ENCODE results near the gene DMD. TPM values are rescaled to one million over a fixed set of nuclear protein-coding genes. Genes with fewer than 3 reads are reported as not detected.

The DMD gene
- total and polyA plus RNA-seq, 9 donors: 14.0 to 70.5 (median 37.6) TPM

GRCh38 chrX:31301941-31302340 is 1909.4 kb downstream of the DMD start:
- DNase-seq: no peak
- no peaks in the 10 kb centered on the region for H3K27me3 ChIP-seq
- H3K36me3 ChIP-seq: no peaks in the 10 kb centered on the region
- WGBS, 3 donors: 64 to 69% (median 65%) methylated on average over 2 of the region's 2 CpGs
- no peak overlapping the region for H3K4me3 ChIP-seq
- TF ChIP-seq EP300 (IDR thresholded peaks at IDR 0.05): no peak
- no peak for TF ChIP-seq POLR2A (IDR thresholded peaks at IDR 0.05)
- TF ChIP-seq CTCF (IDR thresholded peaks at IDR 0.05): no peak
- H3K27ac ChIP-seq: no peak overlapping the region
- intact Hi-C loops (cut with DNase I): no loop called here
- H3K4me1 ChIP-seq (ENCODE audit: insufficient read depth): no peaks in the 10 kb centered on the region
- H3K9me3 ChIP-seq: peaks cover 0 to 4% of the 10 kb centered on the region in 2 donors

GRCh38 chrX:31301203-31301602 is 1910.1 kb downstream of the DMD start:
- no peaks in the 10 kb centered on the region for H3K27me3 ChIP-seq
- intact Hi-C loops (cut with DNase I): no loop called here
- H3K27ac ChIP-seq: no peak overlapping the region
- H3K4me1 ChIP-seq (ENCODE audit: insufficient read depth): no peaks in the 10 kb centered on the region
- H3K4me3 ChIP-seq: no peak overlapping the region
- 52 to 64% (median 61%) methylated on average over 2 of the region's 2 CpGs for WGBS, 3 donors
- H3K36me3 ChIP-seq: no peaks in the 10 kb centered on the region
- TF ChIP-seq POLR2A (IDR thresholded peaks at IDR 0.05): no peak
- TF ChIP-seq EP300 (IDR thresholded peaks at IDR 0.05): no peak
- no peak for TF ChIP-seq CTCF (IDR thresholded peaks at IDR 0.05)
- DNase-seq: no peak
- H3K9me3 ChIP-seq: peaks cover 0 to 4% of the 10 kb centered on the region in 2 donors

GRCh38 chrX:31298916-31299315 is 1912.4 kb downstream of the DMD start:
- H3K27me3 ChIP-seq: no peaks in the 10 kb centered on the region
- intact Hi-C loops (cut with DNase I): no loop called here
- H3K4me1 ChIP-seq (ENCODE audit: insufficient read depth): no peaks in the 10 kb centered on the region
- peaks cover 0 to 4% of the 10 kb centered on the region in 2 donors for H3K9me3 ChIP-seq
- 58 to 62% (median 60%) methylated on average over 4 of the region's 4 CpGs for WGBS, 3 donors
- H3K27ac ChIP-seq: no peak overlapping the region
- H3K4me3 ChIP-seq: no peak overlapping the region
- TF ChIP-seq CTCF (IDR thresholded peaks at IDR 0.05) (no peak), POLR2A (IDR thresholded peaks at IDR 0.05) (no peak), EP300 (IDR thresholded peaks at IDR 0.05) (no peak)
- H3K36me3 ChIP-seq: no peaks in the 10 kb centered on the region
- DNase-seq: no peak

GRCh38 chrX:31297881-31298280 is 1913.5 kb downstream of the DMD start:
- H3K9me3 ChIP-seq: peaks cover 0 to 4% of the 10 kb centered on the region in 2 donors
- no peak for DNase-seq

More at GRCh38 chrX:31297881-31298280, 1913.5 kb downstream of the DMD start:
- Histone ChIP-seq H3K36me3 (no peaks in the 10 kb centered on the region), H3K4me1 (ENCODE audit: insufficient read depth) (no peaks in the 10 kb centered on the region), H3K27me3 (no peaks in the 10 kb centered on the region), H3K27ac (no peak overlapping the region), H3K4me3 (no peak overlapping the region)
- intact Hi-C loops (cut with DNase I): no loop called here
- TF ChIP-seq POLR2A (IDR thresholded peaks at IDR 0.05): no peak
- no peak for TF ChIP-seq EP300 (IDR thresholded peaks at IDR 0.05)
- TF ChIP-seq CTCF (IDR thresholded peaks at IDR 0.05): no peak

All from ovary (tissue), 9 donors.